Lower lobe of right lung (tissue), 2 donors: ENCODE measurements around the gene CXCL12. TPM values are rescaled to one million over a fixed set of nuclear protein-coding genes. Genes with fewer than 3 reads are reported as not detected.

ENCODE experiments used
- ATAC-seq, 2 donors: fragments of 200-7000 bp; cut with Tn5 transposase; one replicate each; pipeline ENCODE4 v1.9.1; 2020 to 2022; ENCODE audit warnings: mild to moderate bottlenecking in 2 of 2, moderate library complexity in 2 of 2
- DNase-seq: peaks from one replicate; pipeline ENCODE4 v3.0.0-alpha.2; 2020
- H3K27ac ChIP-seq: fragments of 200-600 bp; one replicate; pipeline ENCODE4 v1.8.0; 2022
- H3K27me3 ChIP-seq: fragments of 200-600 bp; one replicate; pipeline ENCODE4 v1.8.0; 2022; ENCODE audit warnings: low read depth
- H3K36me3 ChIP-seq: fragments of 200-600 bp; one replicate; pipeline ENCODE4 v1.8.0; 2022; ENCODE audit warnings: mild to moderate bottlenecking
- H3K4me1 ChIP-seq: fragments of 200-600 bp; one replicate; pipeline ENCODE4 v1.8.0; 2022
- H3K4me3 ChIP-seq: fragments of 200-600 bp; one replicate; pipeline ENCODE4 v1.8.0; 2022; ENCODE audit warnings: mild to moderate bottlenecking
- H3K9me3 ChIP-seq: fragments of 200-600 bp; one replicate; pipeline ENCODE4 v1.8.0; 2022
- CTCF ChIP-seq: fragments of 200-600 bp; IDR thresholded peaks from one replicate; pipeline ENCODE4 v1.8.0; 2022; ENCODE audit warnings: antibody characterized with exemption, mild to moderate bottlenecking
- intact Hi-C: fragments of 100-400 bp; cut with DNase I; formaldehyde crosslinking; loops from one replicate; pipeline ENCODE4 v1.11.0; 2022
- total RNA-seq: library from RNA; stranded (reverse); fragmentation: NEBNext Ultra II Directional; extraction: Animal tissue kit (Norgen Biotek cat#: 25700); gene quantifications from one replicate; pipeline ENCODE4 v1.2.1, GENCODE V29; 2021
- donor health status: DM: no; HTN: yes; CAD: no; lungs with severe emphysema.

The CXCL12 gene
- total RNA-seq, 1 donor from 2014 or later, result 73.8 TPM

GRCh38 chr10:44372181-44372580, 12.7 kb downstream of the CXCL12 start:
- Histone ChIP-seq H3K4me3 (no peak overlapping the region), H3K27ac (no peak overlapping the region), H3K27me3 (no peaks in the 10 kb centered on the region), H3K36me3 (peaks cover 5% of the 10 kb centered on the region), H3K4me1 (no peaks in the 10 kb centered on the region), H3K9me3 (no peaks in the 10 kb centered on the region)
- intact Hi-C loops, result no loop called here
- TF ChIP-seq CTCF, result no peak
- ATAC-seq, result no peak
- no peak for DNase-seq

GRCh38 chr10:44370731-44371248, 14.1 kb downstream of the CXCL12 start:
- Histone ChIP-seq H3K27ac (no peak overlapping the region), H3K4me1 (no peaks in the 10 kb centered on the region), H3K9me3 (no peaks in the 10 kb centered on the region), H3K36me3 (no peaks in the 10 kb centered on the region), H3K4me3 (no peak overlapping the region), H3K27me3 (no peaks in the 10 kb centered on the region)
- intact Hi-C loops, result no loop called here
- TF ChIP-seq CTCF, result no peak
- DNase-seq, result no peak
- ATAC-seq, result no peak

- H3K4me3 ChIP-seq, result no peak overlapping the region
- H3K9me3 ChIP-seq, result no peaks in the 10 kb centered on the region
- ATAC-seq, result no peak
- H3K4me1 ChIP-seq, result no peaks in the 10 kb centered on the region
- intact Hi-C loops, result no loop called here
- no peak for TF ChIP-seq CTCF
- no peak for DNase-seq
- H3K27me3 ChIP-seq, result no peaks in the 10 kb centered on the region
- no peak overlapping the region for H3K27ac ChIP-seq
- H3K36me3 ChIP-seq, result no peaks in the 10 kb centered on the region
Observed at GRCh38 chr10:44369854-44370253, 15.0 kb downstream of the CXCL12 start.

- intact Hi-C loops, result no loop called here
- Histone ChIP-seq H3K4me1 (no peaks in the 10 kb centered on the region), H3K9me3 (no peaks in the 10 kb centered on the region), H3K4me3 (no peak overlapping the region), H3K27ac (no peak overlapping the region), H3K27me3 (no peaks in the 10 kb centered on the region), H3K36me3 (no peaks in the 10 kb centered on the region)
- no peak for TF ChIP-seq CTCF
- DNase-seq (no peak), ATAC-seq (no peak)
Observed at GRCh38 chr10:44369296-44369695, 15.6 kb downstream of the CXCL12 start.

- Histone ChIP-seq H3K9me3 (no peaks in the 10 kb centered on the region), H3K27ac (no peak overlapping the region), H3K4me3 (no peak overlapping the region), H3K27me3 (no peaks in the 10 kb centered on the region), H3K4me1 (no peaks in the 10 kb centered on the region), H3K36me3 (no peaks in the 10 kb centered on the region)
- intact Hi-C loops, result no loop called here
- ATAC-seq, result no peak
- no peak for DNase-seq
- TF ChIP-seq CTCF, result no peak
Observed at GRCh38 chr10:44368637-44369036, 16.3 kb downstream of the CXCL12 start.
